Activated T-helper 1 cell treated with anti-CD3 and anti-CD28 coated beads, Interleukin-2, amount 50 U/mL, for 16 hours (primary cell): ENCODE data around the gene NKAIN2.

Source experiments
- DNase-seq, 2 donors: peaks; one replicate each; pipeline ENCODE4 v3.0.0-alpha.2; 2020; ENCODE audit warnings: low read depth in 1 of 2, low spot score in 1 of 2

Gene NKAIN2

GRCh38 chr6:124869416-124869815, 1065.8 kb downstream of the NKAIN2 start:
- no peak for DNase-seq

DNA sequence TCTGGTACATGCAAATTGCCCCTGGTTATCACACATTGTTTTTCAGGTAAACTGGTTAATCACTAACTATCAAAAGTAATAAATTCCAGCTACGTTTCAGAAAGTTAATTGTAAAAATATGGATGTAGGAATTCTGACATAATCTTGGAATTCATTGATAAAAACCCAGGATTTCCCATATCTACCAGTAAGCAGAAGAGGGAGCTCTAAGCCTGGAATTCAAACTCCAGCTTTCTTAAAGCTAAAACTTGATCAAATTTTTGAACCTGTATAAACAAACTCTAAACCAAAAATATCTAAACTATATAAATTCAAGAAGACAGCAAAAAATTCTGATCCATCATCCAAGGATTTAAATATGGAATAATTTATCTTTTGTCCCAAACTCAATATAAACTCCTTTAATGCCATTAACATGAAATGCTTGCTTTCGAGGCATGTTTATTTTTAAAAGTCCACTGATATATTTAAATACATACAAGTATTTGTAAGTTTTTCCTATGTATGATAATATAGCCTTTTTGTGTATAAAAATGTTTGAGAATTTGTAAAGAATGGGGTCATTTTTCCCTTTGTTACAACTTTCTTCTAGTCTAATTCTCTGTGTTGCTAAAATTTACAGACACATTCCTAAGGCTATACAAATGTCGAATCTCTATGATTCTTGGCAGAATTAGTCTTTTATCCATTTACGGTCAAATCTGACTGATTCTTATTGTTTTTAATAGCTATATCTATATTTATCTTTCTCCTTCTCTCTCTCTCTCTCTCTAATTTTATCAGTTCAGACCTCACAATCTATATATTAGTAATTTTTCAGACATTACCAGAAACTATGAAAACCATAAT, 1067.2 kb downstream of the NKAIN2 start:
- no peak for DNase-seq

GRCh38 chr6:124872361-124873065, 1068.8 kb downstream of the NKAIN2 start:
- no peak for DNase-seq

DNA sequence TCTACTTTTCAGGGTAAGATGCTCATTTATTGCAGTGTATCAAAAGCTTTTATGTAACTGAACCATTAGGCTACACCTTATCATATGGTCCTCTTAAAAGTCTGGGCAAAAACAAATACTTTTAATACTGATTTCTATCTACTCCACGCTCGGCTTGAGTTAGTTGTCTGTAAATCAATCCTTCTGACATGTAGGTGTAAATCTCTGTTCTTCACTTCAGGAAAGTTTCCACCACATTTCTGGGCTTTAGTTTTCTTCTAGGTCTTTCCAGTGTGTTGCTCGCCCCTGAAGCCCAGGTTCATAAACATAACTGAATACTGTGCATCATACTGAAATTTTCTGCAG, 1069.4 kb downstream of the NKAIN2 start:
- no peak for DNase-seq
